ENCODE results near the gene NR4A1.

NR4A1 gene

GRCh38 chr12:52015532-52016041, 35.7 kb upstream of the NR4A1 start:
- no peak overlapping the region for H3K4me3 ChIP-seq (ENCODE audit: low read depth, low read length)

GRCh38 chr12:52018433-52019112, 32.7 kb upstream of the NR4A1 start:
- H3K4me3 ChIP-seq (ENCODE audit: low read depth, low read length) = no peak overlapping the region

GRCh38 chr12:52019113-52019770, 32.0 kb upstream of the NR4A1 start:
- no peak overlapping the region for H3K4me3 ChIP-seq (ENCODE audit: low read depth, low read length)

GRCh38 chr12:52020539-52021336, 30.5 kb upstream of the NR4A1 start:
- no peak overlapping the region for H3K4me3 ChIP-seq (ENCODE audit: low read depth, low read length)

- peak overlapping the region; percentile 42 for H3K4me3 ChIP-seq (ENCODE audit: low read depth, low read length)
Observed at GRCh38 chr12:52022841-52023181, 28.4 kb upstream of the NR4A1 start.

- H3K4me3 ChIP-seq (ENCODE audit: low read depth, low read length) = peak overlapping the region; percentile 42
Observed at GRCh38 chr12:52023182-52023975, 27.9 kb upstream of the NR4A1 start.

- no peak overlapping the region for H3K4me3 ChIP-seq (ENCODE audit: low read depth, low read length)
Observed at GRCh38 chr12:52023976-52024688, 27.1 kb upstream of the NR4A1 start.

GRCh38 chr12:52024845-52025230, 26.4 kb upstream of the NR4A1 start:
- H3K4me3 ChIP-seq (ENCODE audit: low read depth, low read length) = no peak overlapping the region

- no peak overlapping the region for H3K4me3 ChIP-seq (ENCODE audit: low read depth, low read length)
Observed at GRCh38 chr12:52026263-52026662, 25.0 kb upstream of the NR4A1 start.

GRCh38 chr12:52027085-52027843, 24.0 kb upstream of the NR4A1 start:
- H3K4me3 ChIP-seq (ENCODE audit: low read depth, low read length) = no peak overlapping the region

GRCh38 chr12:52029685-52030084, 21.6 kb upstream of the NR4A1 start:
- H3K4me3 ChIP-seq (ENCODE audit: low read depth, low read length) = no peak overlapping the region

GRCh38 chr12:52032446-52032803, 18.8 kb upstream of the NR4A1 start:
- H3K4me3 ChIP-seq (ENCODE audit: low read depth, low read length) = no peak overlapping the region

GRCh38 chr12:52032804-52033445, 18.3 kb upstream of the NR4A1 start:
- no peak overlapping the region for H3K4me3 ChIP-seq (ENCODE audit: low read depth, low read length)

GRCh38 chr12:52033446-52034140, 17.6 kb upstream of the NR4A1 start:
- H3K4me3 ChIP-seq (ENCODE audit: low read depth, low read length) = no peak overlapping the region

- H3K4me3 ChIP-seq (ENCODE audit: low read depth, low read length) = no peak overlapping the region
Observed at GRCh38 chr12:52035190-52035589, 16.1 kb upstream of the NR4A1 start.

- H3K4me3 ChIP-seq (ENCODE audit: low read depth, low read length) = no peak overlapping the region
Observed at GRCh38 chr12:52035926-52036325, 15.3 kb upstream of the NR4A1 start.

GRCh38 chr12:52036587-52037171, 14.6 kb upstream of the NR4A1 start:
- peak overlapping the region; percentile 14 for H3K4me3 ChIP-seq (ENCODE audit: low read depth, low read length)

GRCh38 chr12:52037248-52037861, 13.9 kb upstream of the NR4A1 start:
- peak overlapping the region; percentile 72 for H3K4me3 ChIP-seq (ENCODE audit: low read depth, low read length)

All from iPS-11a (cell line).